HG03280 (cell line): ENCODE data around the gene NRF1.

Source experiments
- ATAC-seq: cut with Tn5 transposase; IDR thresholded peaks from one replicate; pipeline ENCODE4 v1.9.1; 2021; ENCODE audit warnings: mild to moderate bottlenecking, moderate library complexity; ENCODE audit not compliant: unreplicated experiment

The NRF1 gene

GRCh38 chr7:129796186-129796775, 184.8 kb downstream of the NRF1 start:
- ATAC-seq: no peak

GRCh38 chr7:129797214-129797789, 185.8 kb downstream of the NRF1 start:
- no peak for ATAC-seq

GRCh38 chr7:129798616-129799349, 187.3 kb downstream of the NRF1 start:
- no peak for ATAC-seq

- no peak for ATAC-seq
Measured at GRCh38 chr7:129799350-129799955, 187.9 kb downstream of the NRF1 start.

- no peak for ATAC-seq
Measured at GRCh38 chr7:129800901-129801300, 189.4 kb downstream of the NRF1 start.

GRCh38 chr7:129801882-129802281, 190.4 kb downstream of the NRF1 start:
- ATAC-seq: no peak

- ATAC-seq: no peak
Measured at GRCh38 chr7:129803546-129804081, 192.1 kb downstream of the NRF1 start.

- ATAC-seq: no peak
Measured at GRCh38 chr7:129804111-129804889, 192.8 kb downstream of the NRF1 start.

GRCh38 chr7:129804890-129805719, 193.6 kb downstream of the NRF1 start:
- ATAC-seq: no peak
